DND-41 (cell line): Measurements from ENCODE around the gene MYPN.

Experiments
- EZH2 ChIP-seq: IDR thresholded peaks from 3 replicates; pipeline ENCODE4 v1.6.1; 2012; ENCODE audit warnings: borderline replicate concordance, low read depth, mild to moderate bottlenecking, moderate library complexity, low read length, inconsistent platforms; ENCODE audit not compliant: severe bottlenecking
- TF ChIP-seq, protein P1 (sequence below): IDR thresholded peaks from 2 replicates; pipeline ENCODE4 v1.5.1; 2012; ENCODE audit warnings: borderline replicate concordance, low read length, moderate library complexity, mild to moderate bottlenecking; ENCODE audit not compliant: poor library complexity, severe bottlenecking; ENCODE audit errors: extremely low read depth

DNA sequence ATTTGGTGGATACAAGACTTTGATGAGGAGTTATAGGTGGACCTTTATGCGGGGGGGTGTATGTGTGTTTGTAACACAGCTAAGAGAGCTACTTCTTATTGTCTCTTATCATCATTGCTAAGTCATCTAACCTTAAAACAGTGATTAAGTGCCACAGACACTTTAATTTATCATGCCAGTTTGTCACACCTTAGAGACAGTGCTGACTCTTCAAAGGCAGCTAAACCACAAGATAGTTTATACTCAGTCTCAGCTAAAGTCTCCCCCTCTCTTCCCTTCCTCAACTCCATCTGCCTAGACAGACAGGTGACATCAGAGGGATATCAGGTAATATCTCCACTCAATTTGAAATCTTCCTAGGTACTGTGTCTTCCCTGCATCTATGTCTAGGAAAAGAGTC lies 42.2 kb downstream of the MYPN start:
- TF ChIP-seq, protein P1, sequence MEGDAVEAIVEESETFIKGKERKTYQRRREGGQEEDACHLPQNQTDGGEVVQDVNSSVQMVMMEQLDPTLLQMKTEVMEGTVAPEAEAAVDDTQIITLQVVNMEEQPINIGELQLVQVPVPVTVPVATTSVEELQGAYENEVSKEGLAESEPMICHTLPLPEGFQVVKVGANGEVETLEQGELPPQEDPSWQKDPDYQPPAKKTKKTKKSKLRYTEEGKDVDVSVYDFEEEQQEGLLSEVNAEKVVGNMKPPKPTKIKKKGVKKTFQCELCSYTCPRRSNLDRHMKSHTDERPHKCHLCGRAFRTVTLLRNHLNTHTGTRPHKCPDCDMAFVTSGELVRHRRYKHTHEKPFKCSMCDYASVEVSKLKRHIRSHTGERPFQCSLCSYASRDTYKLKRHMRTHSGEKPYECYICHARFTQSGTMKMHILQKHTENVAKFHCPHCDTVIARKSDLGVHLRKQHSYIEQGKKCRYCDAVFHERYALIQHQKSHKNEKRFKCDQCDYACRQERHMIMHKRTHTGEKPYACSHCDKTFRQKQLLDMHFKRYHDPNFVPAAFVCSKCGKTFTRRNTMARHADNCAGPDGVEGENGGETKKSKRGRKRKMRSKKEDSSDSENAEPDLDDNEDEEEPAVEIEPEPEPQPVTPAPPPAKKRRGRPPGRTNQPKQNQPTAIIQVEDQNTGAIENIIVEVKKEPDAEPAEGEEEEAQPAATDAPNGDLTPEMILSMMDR = no peak
- TF ChIP-seq EZH2 = no peak
